Left renal cortex interstitium (tissue), 4 donors: ENCODE data around the gene DCDC2. TPM values are rescaled to one million over a fixed set of nuclear protein-coding genes. Genes with fewer than 3 reads are reported as not detected.
A peak's percentile ranks its signal among the peaks of the same experiment; 100 is the strongest.
"Not testable (repeated sequence)": the region's sequence is repeated elsewhere in the genome, so short reads cannot be mapped to it uniquely, and the experiment has no call there.

Source experiments
- DNase-seq, 4 donors: peaks; one replicate each; pipeline ENCODE4 v3.0.0-alpha.2; 2013; ENCODE audit warnings: low read depth in 4 of 4, low spot score in 2 of 4, missing footprints in 1 of 4
- polyA plus RNA-seq, 4 donors: library from polyadenylated mRNA; unstranded; fragments of 120-200 nt; gene quantifications; one replicate each; pipeline ENCODE4 v1.2.1, GENCODE V29; 2013; ENCODE audit not compliant: insufficient read length in 4 of 4

DCDC2 gene
- polyA plus RNA-seq, 4 donors = 110 to 119 (median 112) TPM

DNA sequence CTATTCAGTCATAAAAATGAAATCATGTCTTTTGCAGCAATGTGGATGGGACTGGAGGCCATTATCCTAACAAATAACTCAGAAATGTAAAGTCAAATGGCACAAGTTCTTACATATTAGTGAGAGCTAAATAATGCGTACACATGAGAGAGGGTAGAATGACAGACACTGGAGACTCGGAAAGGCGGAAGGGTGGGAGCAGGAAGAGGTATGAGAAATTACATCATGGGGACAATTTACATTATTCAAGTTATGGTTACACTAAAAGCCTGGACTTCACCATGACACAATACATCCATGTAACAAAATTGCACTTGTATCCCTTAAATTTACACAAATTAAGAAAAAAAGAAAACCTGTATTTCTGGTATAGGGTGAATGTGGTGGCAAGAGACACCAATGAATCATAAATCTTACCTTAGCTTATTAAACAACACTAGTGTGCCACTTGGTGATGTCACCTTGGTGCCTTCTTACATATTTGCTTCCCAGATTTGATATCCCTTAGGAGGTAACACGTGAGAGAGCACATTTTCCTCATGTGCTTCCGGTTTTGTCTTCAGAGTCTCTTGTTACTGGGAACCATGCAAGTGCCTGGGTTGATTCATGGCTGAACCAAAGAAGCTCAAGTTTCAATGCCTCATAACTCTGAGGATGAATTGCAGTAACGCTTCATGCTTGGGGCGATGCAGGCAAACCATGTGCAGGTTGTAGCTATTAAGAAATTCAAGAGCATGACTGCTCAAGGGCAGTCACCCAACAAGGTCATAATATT, 84.6 kb downstream of the DCDC2 start:
- peak; percentile 39 to 64 (median 54) for DNase-seq

DNA sequence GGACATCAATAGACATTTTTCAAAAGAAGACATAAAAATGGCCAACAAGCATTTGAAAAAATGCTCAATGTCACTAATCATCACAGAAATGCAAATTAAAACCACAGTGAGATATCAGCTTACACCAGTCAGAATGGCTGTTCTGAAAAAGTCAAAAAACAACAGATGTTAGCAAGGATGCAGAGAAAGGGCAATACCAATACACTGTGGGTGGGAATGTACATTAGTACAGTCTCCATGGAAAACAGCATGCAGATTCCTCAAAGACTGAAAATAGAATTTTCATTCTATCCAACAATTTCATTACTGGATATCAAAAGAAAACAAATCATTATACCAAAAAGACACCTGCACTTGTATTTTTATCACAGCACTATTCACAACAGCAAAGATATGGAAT, 85.3 kb downstream of the DCDC2 start:
- DNase-seq = no peak

DNA sequence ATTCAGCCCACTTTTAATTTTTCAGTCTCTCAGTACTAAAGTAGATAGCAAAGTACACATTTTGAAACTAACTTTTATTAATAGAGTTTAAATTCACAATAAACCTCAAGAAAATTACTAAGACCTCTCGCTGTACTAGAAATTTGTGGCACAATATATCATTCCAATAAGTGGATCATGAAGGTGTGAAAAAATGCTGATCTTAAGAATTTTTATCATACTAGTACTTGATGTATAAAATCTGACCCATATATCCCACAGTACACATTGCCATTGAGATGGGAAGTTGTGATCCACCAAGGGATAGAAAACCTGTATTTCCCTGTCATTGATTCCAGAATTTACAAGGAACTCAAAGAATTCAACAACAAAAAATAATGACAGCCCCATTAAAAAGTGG, 85.7 kb downstream of the DCDC2 start:
- no peak for DNase-seq

DNA sequence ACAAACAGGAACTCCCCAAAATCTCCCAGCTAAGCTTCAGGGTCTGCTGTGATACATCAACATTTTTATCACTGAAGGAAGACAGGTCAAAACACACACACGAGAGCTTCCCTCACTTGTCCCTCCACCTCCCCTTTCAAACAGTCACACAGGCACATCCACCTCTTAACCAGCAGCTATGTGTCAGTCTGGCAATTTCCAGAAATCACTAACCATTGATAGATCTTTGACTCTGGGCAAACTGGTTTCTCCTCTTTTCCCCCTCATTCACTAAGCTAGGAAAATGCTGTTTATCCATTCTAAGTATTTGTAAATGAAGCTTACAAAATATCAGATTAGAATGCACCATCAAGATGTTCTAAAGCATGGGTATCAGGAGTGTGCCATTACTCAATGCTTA, 87.8 kb downstream of the DCDC2 start:
- DNase-seq = no peak

DNA sequence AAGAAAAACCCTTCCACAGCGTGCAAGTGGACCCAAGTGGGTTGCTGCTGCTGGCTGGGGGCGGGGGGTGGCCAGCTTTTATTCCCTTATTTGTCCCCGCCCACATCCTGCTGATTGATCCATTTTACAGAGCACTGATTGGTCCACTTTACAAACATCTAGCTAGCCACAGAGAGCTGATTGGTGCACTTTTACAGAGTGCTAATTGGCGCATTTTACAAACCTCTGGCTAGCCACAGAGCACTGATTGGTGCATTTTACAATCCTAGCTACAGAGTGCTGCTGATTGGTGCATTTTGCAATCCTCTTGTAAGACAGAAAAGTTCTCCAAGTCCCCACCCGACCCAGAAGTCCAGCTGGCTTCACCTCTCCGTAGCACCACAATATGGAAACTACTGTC, 99.6 kb downstream of the DCDC2 start:
- DNase-seq = not testable (repeated sequence)

DNA sequence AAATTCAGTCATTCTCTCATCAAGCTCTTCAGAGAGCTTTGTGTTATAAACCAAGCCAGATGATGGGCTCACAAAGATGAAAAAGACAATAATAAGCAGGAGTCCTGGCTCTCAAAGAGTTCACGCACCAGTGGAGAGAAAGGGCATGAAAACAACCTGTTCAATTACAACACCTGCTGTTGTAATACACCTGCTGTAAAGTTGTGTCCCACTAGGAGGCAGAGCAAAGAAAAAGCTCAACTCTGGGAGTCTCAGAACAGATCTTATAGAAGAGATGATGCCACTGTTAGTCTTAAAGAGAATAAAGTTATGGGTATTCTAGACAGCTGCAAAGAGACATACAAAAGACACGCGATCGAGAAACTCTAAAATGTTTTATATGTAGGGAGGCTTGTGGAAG, 100.6 kb downstream of the DCDC2 start:
- DNase-seq = no peak

DNA sequence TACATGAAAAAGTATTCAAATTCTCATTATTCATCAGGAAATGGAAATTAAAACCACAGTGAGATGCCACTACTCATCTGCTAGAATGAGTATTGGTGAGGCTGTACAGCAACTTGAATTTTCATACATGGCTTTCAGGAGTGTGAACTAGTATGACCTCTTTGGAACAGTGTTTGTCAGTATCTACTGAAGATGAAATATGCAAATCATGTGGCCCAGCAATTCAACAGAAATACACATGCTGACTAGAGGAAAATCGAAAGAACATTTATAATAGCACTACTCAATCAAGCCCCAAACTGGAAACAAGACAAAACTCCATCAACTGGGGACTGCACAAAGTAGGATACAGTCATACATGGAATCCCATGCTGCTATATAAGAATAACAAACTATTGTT, 102.2 kb downstream of the DCDC2 start:
- no peak for DNase-seq

DNA sequence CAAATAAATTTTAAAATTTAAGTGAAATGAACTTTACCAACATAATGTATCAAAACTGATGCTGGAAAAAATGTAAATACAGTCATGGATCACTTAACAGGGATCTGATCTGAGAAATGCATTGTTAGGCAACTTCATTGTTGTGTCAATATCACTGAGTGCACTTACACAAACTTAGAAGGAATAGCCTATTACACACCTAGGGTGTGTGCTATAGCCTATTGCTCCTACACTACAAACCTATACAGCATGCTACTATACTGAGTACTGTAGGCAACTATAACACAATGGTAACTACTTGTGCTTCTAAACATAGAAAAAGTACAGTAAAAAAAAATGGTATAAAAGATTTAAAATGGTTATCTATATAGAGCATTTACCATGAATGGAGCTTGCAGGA, 104.5 kb downstream of the DCDC2 start:
- no peak for DNase-seq

DNA sequence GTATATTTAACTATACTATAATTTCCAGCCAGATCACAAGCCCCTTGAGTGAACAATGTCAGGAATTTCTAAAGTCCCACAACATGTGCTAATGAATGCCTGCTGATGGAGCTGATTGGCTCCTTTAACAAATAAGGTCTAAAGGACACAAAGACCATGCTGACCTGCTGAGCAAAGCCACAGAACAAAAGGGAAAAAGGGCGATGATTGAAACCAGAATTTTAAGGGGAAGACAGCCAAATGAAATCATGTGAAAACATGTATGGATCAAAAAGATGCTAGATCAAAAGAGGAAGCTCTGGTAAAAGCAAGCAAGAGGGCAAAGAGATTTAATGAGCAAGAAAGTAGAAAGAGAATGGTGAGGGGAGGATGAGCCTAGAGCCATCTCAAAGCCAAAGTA, 105.6 kb downstream of the DCDC2 start:
- DNase-seq = no peak

DNA sequence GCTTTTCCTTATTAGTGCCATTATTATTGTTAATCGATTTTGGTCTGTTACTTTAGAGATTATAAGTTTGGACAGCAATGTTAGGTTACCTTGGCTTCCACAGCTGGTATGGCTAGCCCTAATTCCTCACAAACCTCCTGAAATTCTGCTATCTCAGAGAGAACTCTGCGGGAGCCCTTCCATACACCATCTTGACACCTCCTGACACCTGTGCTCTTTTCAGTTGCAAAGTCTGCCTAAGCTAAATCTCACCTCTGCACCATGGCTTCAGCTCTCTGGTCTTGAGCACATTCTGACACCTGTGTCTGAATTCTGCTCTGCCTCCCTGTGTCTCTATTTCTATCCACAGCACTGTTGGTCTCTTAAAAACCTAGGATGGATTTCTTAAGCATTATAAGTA, 106.5 kb downstream of the DCDC2 start:
- DNase-seq = no peak

DNA sequence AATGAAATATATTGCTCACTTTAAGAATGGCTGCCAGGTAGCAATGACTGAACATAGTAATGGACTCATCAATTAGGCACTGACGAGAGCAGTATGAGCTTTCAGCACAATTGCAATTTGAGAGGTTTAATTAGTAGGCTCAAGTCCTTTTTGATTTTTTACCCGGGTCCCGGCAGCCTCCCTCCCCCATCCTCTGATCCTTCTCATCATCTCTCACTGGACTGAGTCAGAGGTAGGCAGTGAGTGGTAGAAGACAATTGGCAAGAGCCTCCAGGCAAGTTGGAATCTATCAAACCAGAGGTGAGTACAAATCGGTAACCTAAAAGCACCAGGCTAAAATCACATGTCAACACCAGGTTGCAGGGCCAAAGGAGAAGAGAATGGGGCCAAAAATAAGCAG, 107.9 kb downstream of the DCDC2 start:
- DNase-seq = no peak

DNA sequence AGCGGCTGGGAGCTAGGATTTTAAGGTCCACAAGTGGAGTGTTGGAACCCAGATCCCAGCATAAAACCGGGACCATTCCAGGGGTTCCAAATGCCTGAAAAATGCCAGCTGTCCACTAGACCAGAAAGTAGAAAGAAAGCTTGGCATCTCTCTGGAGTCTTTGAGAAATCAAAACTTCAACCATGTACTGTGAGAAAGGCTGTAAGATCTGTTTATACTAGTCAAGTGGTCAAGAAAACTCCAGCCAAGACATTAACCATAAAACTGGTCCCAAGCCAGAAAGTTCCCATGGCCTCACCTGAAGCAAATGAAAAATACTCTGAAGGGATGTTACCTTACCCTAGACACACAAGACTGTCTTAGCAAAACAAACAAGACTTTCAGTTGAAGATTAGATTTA, 112.6 kb downstream of the DCDC2 start:
- DNase-seq = no peak

DNA sequence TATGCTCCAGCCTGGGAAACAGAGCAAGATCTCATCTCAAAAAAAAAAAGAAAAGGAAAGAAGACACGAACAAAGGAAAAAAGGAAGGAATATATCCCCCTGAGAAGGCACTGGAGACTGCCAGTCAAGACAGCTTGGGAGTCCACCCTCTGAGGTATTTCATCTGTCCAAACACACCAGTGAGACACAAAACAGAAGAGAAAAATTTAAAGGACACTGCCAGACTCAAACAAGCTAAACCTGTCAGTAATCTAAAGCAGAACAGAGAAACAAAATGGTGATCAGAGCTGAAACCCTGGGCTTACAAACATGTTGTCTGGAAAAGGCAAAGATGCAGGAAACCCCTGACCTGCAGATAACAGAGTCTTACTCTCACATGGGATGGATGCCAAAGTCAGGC, 114.9 kb downstream of the DCDC2 start:
- no peak for DNase-seq

DNA sequence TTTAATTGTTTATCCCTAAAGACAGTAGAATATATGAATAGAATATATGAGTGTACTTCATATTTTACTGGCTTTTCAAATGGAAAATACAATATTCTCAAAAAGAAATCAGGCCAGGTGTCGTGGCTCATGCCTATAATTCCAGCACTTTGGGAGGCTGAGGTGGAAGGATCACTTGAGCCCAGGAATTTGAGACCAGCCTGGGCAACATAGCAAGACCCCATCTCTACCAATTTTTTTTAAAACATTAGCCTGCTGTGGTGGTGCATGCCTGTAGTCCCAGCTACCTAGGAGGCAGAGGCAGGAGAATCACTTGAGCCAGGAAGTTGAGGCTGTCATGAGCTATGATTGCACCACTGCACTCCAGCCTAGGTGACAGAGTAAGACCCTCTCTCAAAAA, 116.1 kb downstream of the DCDC2 start:
- DNase-seq = not testable (repeated sequence)

DNA sequence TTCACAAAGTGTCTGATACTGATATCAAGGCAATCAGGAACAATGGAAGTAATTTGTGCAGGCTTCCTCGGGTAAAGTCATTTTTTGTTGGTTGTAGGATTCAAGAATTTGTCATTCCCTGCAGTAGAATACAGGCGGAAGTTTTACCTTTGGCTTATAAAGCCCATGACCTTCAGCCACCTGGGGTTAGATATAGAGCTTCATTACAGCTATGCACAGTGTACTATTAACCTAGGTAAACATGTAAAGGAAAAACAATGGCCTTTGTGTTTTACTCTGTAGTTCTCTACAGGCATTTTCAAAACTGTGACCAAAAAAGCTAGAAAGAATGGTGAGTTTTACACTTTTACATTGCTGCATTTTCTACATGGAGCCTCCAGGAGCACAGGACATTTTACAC, 116.9 kb downstream of the DCDC2 start:
- no peak for DNase-seq

DNA sequence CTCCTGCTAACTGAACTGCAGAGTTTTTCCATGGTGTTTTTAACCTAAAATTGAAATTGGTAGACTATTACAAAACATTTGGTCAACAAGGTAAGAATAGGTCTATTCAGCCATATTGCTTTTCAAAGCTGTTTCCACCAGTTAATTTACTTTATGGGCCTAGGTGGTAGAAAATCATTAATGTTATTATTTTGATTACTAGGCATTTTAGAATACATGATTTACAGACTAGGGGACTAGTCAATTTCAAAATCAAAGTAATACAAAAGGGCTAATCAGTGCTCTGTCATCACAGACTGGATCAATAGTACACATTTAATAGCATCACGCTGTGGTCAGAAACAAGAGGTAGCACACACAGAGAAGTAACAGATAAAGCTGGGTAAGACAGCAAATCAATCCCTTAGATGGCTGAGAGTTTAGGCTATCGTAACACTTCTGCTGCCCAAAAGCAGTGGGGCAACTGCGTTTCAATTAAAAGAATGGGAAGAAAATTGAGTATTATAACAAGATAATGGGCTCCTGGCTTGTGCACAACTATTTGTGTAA, 117.4 kb downstream of the DCDC2 start:
- no peak for DNase-seq

DNA sequence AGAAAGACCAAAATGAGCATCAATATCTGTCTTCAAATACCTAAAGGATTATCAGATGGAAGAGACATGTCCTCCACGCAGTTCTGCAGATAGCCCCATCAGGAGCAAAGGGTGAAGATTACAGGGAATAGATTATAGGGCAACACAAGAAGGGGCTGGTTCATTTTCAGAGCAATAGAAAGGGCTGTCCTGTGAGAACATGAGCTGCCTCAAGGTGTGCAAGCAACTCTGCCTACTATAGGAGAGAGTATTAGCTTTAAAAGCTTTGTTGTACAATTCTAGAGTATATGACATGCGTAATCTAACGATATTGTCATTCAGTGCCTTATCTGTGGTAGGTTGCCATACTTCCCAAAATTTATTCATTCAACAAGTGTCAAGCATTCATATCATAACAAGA, 119.2 kb downstream of the DCDC2 start:
- no peak for DNase-seq

DNA sequence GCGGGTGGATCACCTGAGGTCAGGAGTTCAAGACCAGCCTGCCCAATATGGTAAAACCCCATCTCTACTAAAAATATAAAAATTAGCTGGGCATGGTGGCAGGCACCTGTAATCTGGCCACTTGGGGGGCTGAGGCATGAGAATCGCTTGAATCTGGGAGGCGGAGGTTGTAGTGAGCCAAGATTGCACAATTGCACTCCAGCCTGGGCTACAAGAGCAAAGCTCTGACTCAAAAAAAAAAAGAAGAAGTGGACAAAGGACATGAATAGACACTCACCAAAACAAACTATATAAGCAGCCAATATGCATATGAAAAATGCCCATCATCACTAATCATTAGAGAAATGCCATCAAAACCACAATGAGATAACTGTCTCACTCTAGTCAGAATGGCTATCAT, 121.1 kb downstream of the DCDC2 start:
- not testable (repeated sequence) for DNase-seq

DNA sequence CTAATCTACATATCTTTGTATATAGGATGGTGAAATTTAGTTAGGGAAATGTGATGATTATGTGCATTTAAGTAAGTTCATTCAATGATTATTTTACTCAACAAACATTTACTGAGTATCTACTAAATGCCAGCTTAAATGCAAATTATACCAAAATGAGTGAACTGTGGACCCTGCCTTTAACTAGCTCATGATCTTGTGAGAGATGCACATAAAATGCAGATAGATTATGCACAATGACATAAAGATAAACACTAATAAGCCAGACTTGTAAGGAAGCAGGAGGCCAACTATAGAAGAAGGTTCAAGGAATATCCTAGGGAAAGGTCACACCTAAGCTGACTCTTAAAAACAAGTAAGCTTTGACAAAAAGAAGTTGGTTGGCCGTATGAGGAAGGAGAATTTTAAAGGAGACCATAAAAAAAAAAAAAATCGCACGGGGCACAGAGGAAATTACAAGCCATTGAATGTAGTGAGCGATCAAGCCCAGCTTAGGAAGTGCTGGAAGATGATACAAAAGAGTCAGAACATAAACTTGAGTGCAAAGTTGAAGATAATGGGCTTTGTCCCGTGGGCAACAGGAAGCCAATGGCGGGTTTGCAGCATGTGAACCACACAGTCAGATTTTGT, 123.9 kb downstream of the DCDC2 start:
- DNase-seq = no peak

DNA sequence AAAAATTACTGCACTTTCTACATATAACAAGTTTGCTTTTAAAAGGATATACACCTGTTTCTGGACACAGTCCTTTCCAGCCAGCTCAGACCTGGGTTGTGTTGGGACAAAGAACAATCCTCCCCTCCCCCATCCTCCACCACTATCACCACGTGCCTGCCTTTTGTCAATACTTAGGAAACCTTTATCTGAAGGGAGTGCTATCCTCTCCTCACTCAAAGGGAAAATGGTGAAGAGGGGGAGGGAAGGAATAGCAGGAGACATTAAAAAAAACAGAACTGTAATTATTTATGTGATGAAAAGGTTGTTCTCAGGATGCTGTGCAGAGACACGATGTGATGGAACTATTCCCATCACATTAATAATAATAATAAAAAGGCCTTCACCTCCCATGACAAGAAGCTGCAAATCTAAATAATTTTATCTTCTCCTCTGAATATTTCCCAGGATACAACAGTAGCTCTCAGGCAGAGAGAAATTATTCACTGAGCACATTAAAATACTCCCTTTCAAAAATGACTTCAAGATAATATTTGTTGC, 126.4 kb downstream of the DCDC2 start:
- no peak for DNase-seq

DNA sequence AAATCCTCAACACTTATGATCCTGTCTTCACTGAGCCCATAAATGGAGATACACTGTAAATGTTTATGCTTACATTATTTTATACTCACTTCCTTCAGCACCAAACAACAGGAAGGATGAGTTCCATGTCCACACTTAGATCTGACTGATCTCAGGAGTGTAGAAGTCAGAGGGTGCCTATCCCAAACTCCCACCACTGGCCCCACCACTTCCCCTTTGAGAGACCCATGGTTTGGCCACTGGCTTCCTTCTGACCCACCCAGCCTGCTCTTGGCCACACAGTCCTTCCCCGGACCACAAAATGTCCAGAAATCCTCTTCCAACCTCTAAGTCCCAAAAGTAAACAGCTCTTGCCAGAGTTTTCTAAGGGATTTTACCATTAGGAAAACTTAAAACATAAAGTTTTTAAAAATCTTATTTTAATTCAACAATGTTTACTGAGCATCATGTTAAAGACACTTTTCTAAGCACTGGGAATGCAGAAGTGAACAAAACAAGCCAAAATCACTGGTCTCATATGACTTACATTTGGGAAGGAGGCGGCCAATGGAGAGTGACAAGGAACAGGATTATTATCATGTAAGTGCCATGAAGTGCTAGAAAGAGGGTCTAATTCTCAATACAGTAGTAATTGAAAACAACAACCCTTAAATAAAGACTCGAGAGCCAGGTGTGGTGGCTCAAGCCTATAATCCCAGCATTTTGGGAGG, 128.0 kb downstream of the DCDC2 start:
- no peak for DNase-seq
